T-helper 2 cell treated with Interferon-gamma antibody and Interleukin-4, amounts not matched to agents 5 μg/mL and 100 μg/mL, for 36 hours (primary cell): Measurements from ENCODE around the gene ATP8A2.

Source experiments
- DNase-seq: peaks from one replicate; pipeline ENCODE4 v3.0.0; 2021; ENCODE audit warnings: low spot score
- H3K27ac Mint-ChIP-seq: one replicate; pipeline ENCODE4 v1.8.0; 2021; ENCODE audit warnings: mild to moderate bottlenecking, mixed read lengths
- H3K27me3 Mint-ChIP-seq: one replicate; pipeline ENCODE4 v1.8.0; 2021; ENCODE audit warnings: low read depth, mixed read lengths
- H3K36me3 Mint-ChIP-seq: one replicate; pipeline ENCODE4 v1.8.0; 2021; ENCODE audit warnings: low read depth, mixed read lengths
- H3K4me1 Mint-ChIP-seq: one replicate; pipeline ENCODE4 v1.8.0; 2021; ENCODE audit warnings: low read depth, mixed read lengths
- H3K4me3 Mint-ChIP-seq: one replicate; pipeline ENCODE4 v1.8.0; 2022; ENCODE audit warnings: mild to moderate bottlenecking, moderate library complexity, mixed read lengths
- H3K9me3 Mint-ChIP-seq: one replicate; pipeline ENCODE4 v1.8.0; 2021; ENCODE audit warnings: mixed read lengths

Gene ATP8A2

GRCh38 chr13:25857830-25858229 is 486.1 kb downstream of the ATP8A2 start:
- Mint-ChIP-seq H3K4me3 (no peak overlapping the region), H3K36me3 (no peaks in the 10 kb centered on the region), H3K4me1 (peaks cover 2% of the 10 kb centered on the region), H3K9me3 (no peaks in the 10 kb centered on the region), H3K27me3 (peaks cover 18% of the 10 kb centered on the region), H3K27ac (no peak overlapping the region)
- DNase-seq, result no peak

GRCh38 chr13:25859528-25859927 is 487.8 kb downstream of the ATP8A2 start:
- Mint-ChIP-seq H3K27me3 (peaks cover 22% of the 10 kb centered on the region), H3K27ac (no peak overlapping the region), H3K36me3 (no peaks in the 10 kb centered on the region), H3K4me3 (no peak overlapping the region), H3K9me3 (no peaks in the 10 kb centered on the region), H3K4me1 (peaks cover 2% of the 10 kb centered on the region)
- DNase-seq, result no peak

- Mint-ChIP-seq H3K4me1 (peaks cover 2% of the 10 kb centered on the region), H3K4me3 (no peak overlapping the region), H3K27me3 (peaks cover 24% of the 10 kb centered on the region), H3K9me3 (no peaks in the 10 kb centered on the region), H3K27ac (no peak overlapping the region), H3K36me3 (no peaks in the 10 kb centered on the region)
- DNase-seq, result no peak
Measured at GRCh38 chr13:25860265-25860664, 488.5 kb downstream of the ATP8A2 start.

- H3K36me3 Mint-ChIP-seq, result no peaks in the 10 kb centered on the region
- no peak for DNase-seq
- H3K27me3 Mint-ChIP-seq, result peaks cover 25% of the 10 kb centered on the region
- H3K4me1 Mint-ChIP-seq, result peaks cover 2% of the 10 kb centered on the region
- no peak overlapping the region for H3K4me3 Mint-ChIP-seq
- no peak overlapping the region for H3K27ac Mint-ChIP-seq
- no peaks in the 10 kb centered on the region for H3K9me3 Mint-ChIP-seq
Measured at GRCh38 chr13:25860862-25861261, 489.1 kb downstream of the ATP8A2 start.

GRCh38 chr13:25862156-25862555 is 490.4 kb downstream of the ATP8A2 start:
- Mint-ChIP-seq H3K36me3 (no peaks in the 10 kb centered on the region), H3K4me1 (peaks cover 2% of the 10 kb centered on the region), H3K9me3 (no peaks in the 10 kb centered on the region), H3K27ac (no peak overlapping the region), H3K27me3 (peaks cover 30% of the 10 kb centered on the region), H3K4me3 (no peak overlapping the region)
- DNase-seq, result no peak

GRCh38 chr13:25864116-25864515 is 492.3 kb downstream of the ATP8A2 start:
- H3K9me3 Mint-ChIP-seq, result no peaks in the 10 kb centered on the region
- no peak overlapping the region for H3K4me3 Mint-ChIP-seq
- peaks cover 23% of the 10 kb centered on the region for H3K27me3 Mint-ChIP-seq
- no peak overlapping the region for H3K27ac Mint-ChIP-seq
- peaks cover 5% of the 10 kb centered on the region for H3K4me1 Mint-ChIP-seq
- no peak for DNase-seq
- H3K36me3 Mint-ChIP-seq, result no peaks in the 10 kb centered on the region

- DNase-seq, result no peak
- Mint-ChIP-seq H3K27ac (no peak overlapping the region), H3K9me3 (no peaks in the 10 kb centered on the region)
Measured at GRCh38 chr13:25864936-25865335, 493.2 kb downstream of the ATP8A2 start.

GRCh38 chr13:25865391-25865790 is 493.6 kb downstream of the ATP8A2 start:
- Mint-ChIP-seq H3K9me3 (no peaks in the 10 kb centered on the region), H3K4me3 (no peak overlapping the region), H3K27ac (no peak overlapping the region), H3K27me3 (peaks cover 26% of the 10 kb centered on the region), H3K4me1 (peaks cover 5% of the 10 kb centered on the region), H3K36me3 (no peaks in the 10 kb centered on the region)
- DNase-seq, result no peak

More at GRCh38 chr13:25864936-25865335, 493.2 kb downstream of the ATP8A2 start:
- Mint-ChIP-seq H3K4me3 (no peak overlapping the region), H3K36me3 (no peaks in the 10 kb centered on the region), H3K27me3 (peaks cover 26% of the 10 kb centered on the region), H3K4me1 (peaks cover 5% of the 10 kb centered on the region)

- H3K4me1 Mint-ChIP-seq, result peaks cover 15% of the 10 kb centered on the region
- no peaks in the 10 kb centered on the region for H3K36me3 Mint-ChIP-seq
- no peak for DNase-seq
- H3K27me3 Mint-ChIP-seq, result peaks cover 20% of the 10 kb centered on the region
- H3K4me3 Mint-ChIP-seq, result no peak overlapping the region
- H3K27ac Mint-ChIP-seq, result no peak overlapping the region
- H3K9me3 Mint-ChIP-seq, result no peaks in the 10 kb centered on the region
Measured at GRCh38 chr13:25867038-25867437, 495.3 kb downstream of the ATP8A2 start.

- Mint-ChIP-seq H3K36me3 (no peaks in the 10 kb centered on the region), H3K9me3 (no peaks in the 10 kb centered on the region), H3K27me3 (peaks cover 20% of the 10 kb centered on the region), H3K27ac (no peak overlapping the region), H3K4me1 (peaks cover 26% of the 10 kb centered on the region), H3K4me3 (peak overlapping the region; percentile 24)
- no peak for DNase-seq
Measured at GRCh38 chr13:25868490-25868889, 496.7 kb downstream of the ATP8A2 start.

GRCh38 chr13:25869941-25870340 is 498.2 kb downstream of the ATP8A2 start:
- no peak for DNase-seq
- Mint-ChIP-seq H3K36me3 (peaks cover 6% of the 10 kb centered on the region), H3K27ac (no peak overlapping the region), H3K9me3 (peaks cover 13% of the 10 kb centered on the region), H3K4me3 (no peak overlapping the region), H3K4me1 (peaks cover 40% of the 10 kb centered on the region), H3K27me3 (peaks cover 13% of the 10 kb centered on the region)

- Mint-ChIP-seq H3K4me1 (peaks cover 50% of the 10 kb centered on the region), H3K27ac (no peak overlapping the region), H3K4me3 (no peak overlapping the region), H3K36me3 (peaks cover 6% of the 10 kb centered on the region), H3K27me3 (peaks cover 6% of the 10 kb centered on the region), H3K9me3 (peaks cover 13% of the 10 kb centered on the region)
- no peak for DNase-seq
Measured at GRCh38 chr13:25871389-25872125, 499.8 kb downstream of the ATP8A2 start.

GRCh38 chr13:25872481-25873241 is 500.9 kb downstream of the ATP8A2 start:
- peaks cover 55% of the 10 kb centered on the region for H3K4me1 Mint-ChIP-seq
- peak overlapping the region; percentile 8 for H3K27ac Mint-ChIP-seq
- H3K27me3 Mint-ChIP-seq, result peaks cover 4% of the 10 kb centered on the region
- H3K4me3 Mint-ChIP-seq, result no peak overlapping the region
- H3K9me3 Mint-ChIP-seq, result peaks cover 13% of the 10 kb centered on the region
- peaks cover 6% of the 10 kb centered on the region for H3K36me3 Mint-ChIP-seq
- peak; percentile 12 for DNase-seq

GRCh38 chr13:25873242-25873612 is 501.5 kb downstream of the ATP8A2 start:
- H3K4me3 Mint-ChIP-seq, result no peak overlapping the region
- H3K36me3 Mint-ChIP-seq, result peaks cover 6% of the 10 kb centered on the region
- no peak for DNase-seq
- peaks cover 59% of the 10 kb centered on the region for H3K4me1 Mint-ChIP-seq
- no peak overlapping the region for H3K27ac Mint-ChIP-seq
- H3K27me3 Mint-ChIP-seq, result peaks cover 4% of the 10 kb centered on the region
- peaks cover 13% of the 10 kb centered on the region for H3K9me3 Mint-ChIP-seq
